Small intestine (tissue), 7 donors: ENCODE measurements around the gene PEX12. TPM values are rescaled to one million over a fixed set of nuclear protein-coding genes. Genes with fewer than 3 reads are reported as not detected.
"Not testable (repeated sequence)": the region's sequence is repeated elsewhere in the genome, so short reads cannot be mapped to it uniquely, and the experiment has no call there.

Experiments used
- DNase-seq, 2 donors: peaks; one replicate each; pipeline versions ENCODE4 v3.0.0 to v3.0.0-alpha.2; 2013
- FAIRE-seq: peaks from 2 replicates; lab custom pipeline; 2012; peaks lifted over from hg19 to GRCh38; lab: Jason Lieb, UNC
- H3K27ac ChIP-seq, 3 donors: one replicate each; pipeline ENCODE4 v1.5.1; 2013; ENCODE audit warnings: low read length in 2 of 3, mild to moderate bottlenecking in 2 of 3, control low read depth in 1 of 3, inconsistent platforms in 1 of 3, low read depth in 1 of 3, moderate library complexity in 1 of 3
- H3K27me3 ChIP-seq, 3 donors: one replicate each; pipeline ENCODE4 v1.6.1; 2013; ENCODE audit warnings: low read length in 3 of 3, inconsistent platforms in 1 of 3; ENCODE audit not compliant: control insufficient read depth in 3 of 3, insufficient read depth in 3 of 3
- H3K36me3 ChIP-seq, 3 donors: one replicate each; pipeline ENCODE4 v1.6.1; 2013; ENCODE audit warnings: low read length in 3 of 3, inconsistent platforms in 1 of 3, low read depth in 1 of 3, mild to moderate bottlenecking in 1 of 3, moderate library complexity in 1 of 3; ENCODE audit not compliant: control insufficient read depth in 3 of 3, insufficient read depth in 2 of 3
- H3K4me1 ChIP-seq, 3 donors: one replicate each; pipeline ENCODE4 v1.6.1; 2013; ENCODE audit warnings: low read length in 2 of 3, inconsistent platforms in 1 of 3, low read depth in 1 of 3, mild to moderate bottlenecking in 1 of 3, moderate library complexity in 1 of 3; ENCODE audit not compliant: control insufficient read depth in 3 of 3, insufficient read depth in 2 of 3
- H3K4me3 ChIP-seq, 3 donors: one replicate each; pipeline ENCODE4 v1.5.1; 2013; ENCODE audit warnings: low read length in 3 of 3, control low read depth in 1 of 3, inconsistent platforms in 1 of 3, low read depth in 1 of 3, mild to moderate bottlenecking in 1 of 3, moderate library complexity in 1 of 3
- H3K9me3 ChIP-seq, 2 donors: one replicate each; pipeline ENCODE4 v1.6.1; 2013; ENCODE audit warnings: low read depth in 1 of 2, low read length in 1 of 2; ENCODE audit not compliant: control insufficient read depth in 2 of 2, insufficient read depth in 1 of 2
- WGBS, 3 donors: extraction: QIAGEN DNeasy Blood & Tissue Kit; methylation state at CpG; one replicate each; pipeline ENCODE4 v1.1.7; 2013; 5-methylcytosine and 5-hydroxymethylcytosine counted together
- polyA plus RNA-seq, 4 donors: library from polyadenylated mRNA; stranded (reverse) in 3 of 4; unstranded in 1 of 4; fragments of 200-250 nt in 3 of 4; fragments of 120-200 nt in 1 of 4; gene quantifications; one replicate each; pipeline versions ENCODE4 v1.2.1 to v1.2.3, GENCODE V29; 2013
- donor health status: healthy with polysubstance abuse.
- donor health status: control.
- donor health status: control.
- donor health status: Bipolar disorder and iron deficiency.
- donor health status: healthy.

Gene PEX12
- polyA plus RNA-seq, 4 donors = 2.9 to 7.4 (median 3.4) TPM

DNA sequence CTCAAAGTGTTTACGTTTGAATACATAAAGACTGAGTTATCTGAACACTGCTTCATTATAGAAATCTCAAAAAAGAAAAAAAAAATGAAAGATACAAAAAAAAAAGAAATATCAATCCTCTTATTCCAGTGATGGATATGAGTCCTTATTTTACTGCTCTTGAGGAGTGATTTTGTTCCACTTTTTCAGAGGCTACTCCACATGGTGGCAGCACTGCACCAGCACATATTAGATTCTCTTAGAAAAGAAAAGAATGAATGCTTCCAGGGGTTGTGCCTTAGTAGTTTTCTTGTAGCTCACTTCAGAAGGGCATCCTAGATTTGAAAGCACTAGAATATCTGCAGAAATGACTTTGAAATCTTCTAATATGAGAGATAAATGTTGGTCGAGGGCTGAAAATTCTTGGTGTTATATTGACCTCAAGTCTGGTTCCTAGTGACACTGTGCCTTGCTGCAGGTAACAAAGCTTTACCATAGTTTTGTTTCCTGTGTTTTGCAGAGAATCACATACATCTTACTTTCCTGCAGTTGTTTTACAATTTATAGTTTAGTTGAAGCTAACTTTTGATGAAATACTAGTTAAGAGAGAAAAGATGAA, 34.7 kb upstream of the PEX12 start:
- DNase-seq = peak; percentile 65
- Histone ChIP-seq H3K36me3 (peaks cover 3 to 33% (median 6%) of the 10 kb centered on the region in 3 donors), H3K27ac (no peak overlapping the region), H3K4me3 (no peak overlapping the region), H3K27me3 (no peaks in the 10 kb centered on the region), H3K9me3 (no peaks in the 10 kb centered on the region), H3K4me1 (no peaks in the 10 kb centered on the region)
- peak; percentile 49 for FAIRE-seq
- WGBS, 3 donors = 53 to 78% (median 72%) methylated on average over 2 of the region's 2 CpGs

DNA sequence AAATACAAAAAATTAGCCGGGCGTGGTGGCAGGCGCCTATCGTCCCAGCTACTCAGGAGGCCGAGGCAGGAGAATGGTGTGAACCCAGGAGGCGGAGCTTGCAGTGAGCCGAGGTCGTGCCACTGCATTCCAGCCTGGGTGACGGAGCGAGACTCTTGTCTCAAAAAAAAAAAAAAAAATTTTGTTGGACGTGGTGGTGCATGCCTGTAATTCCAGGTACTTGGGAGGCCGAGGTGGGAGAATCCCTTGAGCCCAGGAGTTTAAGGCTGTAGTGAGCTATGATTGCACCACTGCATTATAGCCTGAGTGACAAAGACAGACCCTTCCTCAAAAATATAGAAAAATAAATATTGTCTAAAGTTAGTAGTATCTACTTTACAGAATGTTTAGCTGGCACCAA, 32.4 kb upstream of the PEX12 start:
- H3K27ac ChIP-seq, H3K9me3 ChIP-seq, H3K4me3 ChIP-seq, H3K4me1 ChIP-seq, DNase-seq, H3K27me3 ChIP-seq, FAIRE-seq: not testable (repeated sequence)
- WGBS, 3 donors = 91 to 97% (median 92%) methylated on average over 12 of the region's 12 CpGs
- peaks cover 6 to 35% (median 9%) of the 10 kb centered on the region in 3 donors for H3K36me3 ChIP-seq

DNA sequence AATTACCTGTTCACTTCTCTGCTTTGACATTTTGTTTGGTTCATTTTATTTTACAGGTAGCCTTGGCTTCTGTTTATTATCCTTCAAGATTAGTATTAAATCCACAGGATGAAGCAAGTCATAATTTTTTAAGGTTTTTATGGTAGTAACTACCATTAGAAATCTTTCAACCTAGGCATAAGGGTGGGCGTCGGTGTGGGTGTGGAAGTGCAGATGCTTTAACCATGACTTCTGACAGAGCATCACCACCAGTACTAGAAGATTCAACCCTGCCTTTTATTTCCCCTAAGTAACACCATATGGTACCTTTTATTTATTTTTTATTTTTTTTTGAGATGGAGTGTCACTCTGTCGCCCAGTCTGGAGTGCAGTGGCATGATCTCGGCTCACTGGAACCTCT, 31.5 kb upstream of the PEX12 start:
- H3K4me1 ChIP-seq = no peaks in the 10 kb centered on the region
- no peak overlapping the region for H3K27ac ChIP-seq
- 95 to 99% (median 97%) methylated on average over 4 of the region's 4 CpGs for WGBS, 3 donors
- H3K9me3 ChIP-seq = no peaks in the 10 kb centered on the region
- peaks cover 5 to 33% (median 9%) of the 10 kb centered on the region in 3 donors for H3K36me3 ChIP-seq
- no peaks in the 10 kb centered on the region for H3K27me3 ChIP-seq
- no peak for DNase-seq
- H3K4me3 ChIP-seq = no peak overlapping the region
- FAIRE-seq = no peak

DNA sequence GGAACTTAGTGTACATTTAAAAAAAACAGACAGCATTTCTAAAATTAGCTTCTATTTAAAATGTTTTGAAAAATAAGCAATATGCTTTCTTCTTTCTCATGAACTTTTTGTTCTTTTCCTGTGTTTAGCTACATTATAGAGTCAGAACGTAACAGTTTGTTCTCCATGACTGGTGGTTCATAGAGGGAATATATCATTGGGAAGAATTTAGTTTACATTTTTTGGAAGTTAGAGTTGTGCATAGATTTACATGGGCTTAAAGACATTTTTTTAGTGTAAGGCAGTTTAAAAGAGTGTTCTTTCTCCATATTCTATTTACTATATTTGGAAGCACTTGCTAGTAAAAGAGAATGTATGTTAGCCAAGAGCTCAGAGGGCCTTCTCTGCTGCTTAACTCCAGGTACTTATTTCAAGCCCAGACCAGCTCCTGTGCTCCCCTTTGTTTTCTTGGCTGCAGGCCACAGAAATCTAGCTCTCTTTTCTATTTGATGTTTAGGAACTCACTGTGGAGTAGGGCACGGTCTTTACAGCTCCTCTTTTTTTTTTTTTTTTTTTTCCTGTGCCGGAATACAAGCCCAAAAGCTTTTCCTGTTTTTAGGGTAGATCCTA, 29.0 kb upstream of the PEX12 start:
- Histone ChIP-seq H3K4me1 (no peaks in the 10 kb centered on the region), H3K9me3 (no peaks in the 10 kb centered on the region), H3K36me3 (peaks cover 3 to 36% (median 12%) of the 10 kb centered on the region in 3 donors), H3K4me3 (no peak overlapping the region), H3K27me3 (no peaks in the 10 kb centered on the region), H3K27ac (no peak overlapping the region)
- 76 to 91% (median 79%) methylated on average over 3 of the region's 3 CpGs for WGBS, 3 donors
- no peak for DNase-seq
- FAIRE-seq = no peak

DNA sequence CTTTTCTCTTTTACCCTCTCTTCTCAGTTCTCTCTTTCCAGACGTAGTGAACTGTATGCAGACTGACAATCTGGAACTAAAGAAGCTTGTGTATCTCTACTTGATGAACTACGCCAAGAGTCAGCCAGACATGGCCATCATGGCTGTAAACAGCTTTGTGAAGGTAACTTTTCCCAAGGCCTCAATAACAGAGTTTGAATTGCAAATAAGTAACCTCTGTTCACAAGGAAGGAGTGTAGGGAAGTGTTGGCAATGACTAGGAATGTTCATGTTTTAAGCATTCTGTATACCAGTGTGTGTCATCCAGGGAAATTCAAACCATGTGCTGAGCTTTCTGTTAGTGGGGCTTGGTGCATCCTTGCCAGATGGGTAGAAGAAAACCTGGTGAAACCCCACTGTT, 27.3 kb upstream of the PEX12 start:
- no peak for FAIRE-seq
- peaks cover 3 to 40% (median 16%) of the 10 kb centered on the region in 3 donors for H3K36me3 ChIP-seq

DNA sequence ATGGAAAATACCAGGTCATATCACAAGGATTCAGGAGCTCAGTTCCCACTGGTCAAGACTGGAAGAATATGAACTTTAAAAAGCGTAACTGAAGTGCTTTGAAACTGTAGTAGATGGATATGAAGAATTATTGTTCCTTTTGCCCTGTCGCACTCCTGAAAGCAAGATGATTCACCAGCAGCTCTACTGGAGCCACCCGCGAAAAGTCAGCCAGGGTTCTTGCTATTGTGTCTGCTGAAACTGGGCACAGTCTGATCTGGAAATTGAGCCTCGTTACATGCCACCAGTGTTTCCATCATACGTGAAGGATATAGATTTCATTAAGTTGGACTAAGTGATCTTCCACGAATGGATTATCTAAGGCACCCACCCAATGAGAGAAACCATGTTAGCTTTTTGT, 25.3 kb upstream of the PEX12 start:
- no peaks in the 10 kb centered on the region for H3K4me1 ChIP-seq
- H3K27me3 ChIP-seq = no peaks in the 10 kb centered on the region
- 86 to 94% (median 93%) methylated on average over 7 of the region's 7 CpGs for WGBS, 3 donors
- no peak overlapping the region for H3K27ac ChIP-seq
- FAIRE-seq (no peak), DNase-seq (no peak)
- no peaks in the 10 kb centered on the region for H3K9me3 ChIP-seq
- peaks cover 6 to 33% (median 15%) of the 10 kb centered on the region in 3 donors for H3K36me3 ChIP-seq
- H3K4me3 ChIP-seq = no peak overlapping the region

More for the DNA sequence above, 27.3 kb upstream of the PEX12 start:
- H3K27me3 ChIP-seq = no peaks in the 10 kb centered on the region
- DNase-seq = no peak
- H3K9me3 ChIP-seq = no peaks in the 10 kb centered on the region
- no peak overlapping the region for H3K27ac ChIP-seq
- no peaks in the 10 kb centered on the region for H3K4me1 ChIP-seq
- no peak overlapping the region for H3K4me3 ChIP-seq
- 90 to 98% (median 90%) methylated on average over 2 of the region's 2 CpGs for WGBS, 3 donors

DNA sequence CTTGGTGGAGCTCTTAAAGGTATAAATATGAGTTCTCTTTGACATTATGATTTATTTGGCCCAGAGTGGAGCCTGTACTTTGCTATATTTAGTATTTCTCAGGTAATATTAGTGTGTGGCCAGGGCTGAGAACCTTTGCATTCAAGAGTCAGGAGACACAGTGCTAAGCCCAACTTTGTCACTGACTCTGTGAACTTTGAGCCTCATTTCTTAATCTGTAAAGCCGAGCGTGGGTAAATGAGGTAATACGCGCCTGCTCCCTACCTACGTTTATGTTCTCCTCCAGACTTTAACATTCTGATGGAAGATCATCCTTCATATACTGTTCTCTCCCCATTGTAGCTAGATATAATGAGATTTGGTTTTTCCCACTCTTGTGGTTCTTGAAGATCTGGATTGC, 19.2 kb upstream of the PEX12 start:
- H3K9me3 ChIP-seq = no peaks in the 10 kb centered on the region
- no peaks in the 10 kb centered on the region for H3K27me3 ChIP-seq
- peak overlapping the region in 1 of 3 donors; percentile 87 for H3K27ac ChIP-seq
- DNase-seq (peak; percentile 84 to 85), FAIRE-seq (no peak)
- 18 to 62% (median 38%) methylated on average over 4 to 5 of the region's 5 CpGs for WGBS, 3 donors
- no peak overlapping the region for H3K4me3 ChIP-seq
- peaks cover 5 to 29% (median 18%) of the 10 kb centered on the region in 3 donors for H3K36me3 ChIP-seq
- H3K4me1 ChIP-seq = peaks cover 0 to 15% (median 0%) of the 10 kb centered on the region in 3 donors

DNA sequence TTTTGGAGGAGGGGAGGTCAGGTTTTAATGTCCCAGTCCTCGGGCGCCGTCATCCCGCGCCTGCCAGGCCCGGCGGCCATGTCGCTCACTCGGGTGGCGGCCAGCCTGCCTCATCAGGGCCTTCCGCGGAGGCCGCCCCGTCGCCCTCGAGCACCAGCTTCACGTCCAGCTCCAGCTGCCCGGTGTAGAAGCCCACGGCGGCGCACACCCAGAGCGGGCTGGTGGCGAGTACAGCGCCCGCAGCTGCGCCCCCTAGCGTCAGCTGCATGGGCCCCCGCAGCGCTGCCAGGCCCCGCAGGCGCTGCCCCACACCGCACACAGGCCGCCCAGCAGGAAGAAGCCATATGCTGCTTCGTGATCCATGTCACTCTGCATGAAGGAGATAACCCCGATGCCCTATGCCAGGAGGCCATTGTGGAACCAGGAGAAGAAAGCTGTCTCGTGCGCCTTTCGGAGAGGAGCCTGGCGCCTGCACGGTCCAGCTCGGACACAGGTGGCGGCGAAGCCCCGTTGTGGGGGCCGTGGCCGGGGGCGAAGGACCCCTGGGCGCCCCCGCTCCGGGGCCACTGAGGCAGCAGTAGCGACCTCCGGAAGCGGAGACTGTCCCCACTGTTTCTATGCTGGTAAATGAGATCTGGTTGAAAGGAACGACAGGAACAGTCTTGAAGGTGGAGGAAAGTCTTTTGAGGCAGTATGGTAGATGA, 18.3 kb upstream of the PEX12 start:
- H3K27me3 ChIP-seq = no peaks in the 10 kb centered on the region
- DNase-seq = no peak
- 89 to 94% (median 94%) methylated on average over 47 to 54 of the region's 54 CpGs for WGBS, 3 donors
- no peak for FAIRE-seq
- no peak overlapping the region for H3K4me3 ChIP-seq
- no peaks in the 10 kb centered on the region for H3K9me3 ChIP-seq
- peaks cover 5 to 28% (median 18%) of the 10 kb centered on the region in 3 donors for H3K36me3 ChIP-seq
- peak overlapping the region in 1 of 3 donors; percentile 87 for H3K27ac ChIP-seq
- peaks cover 0 to 15% (median 0%) of the 10 kb centered on the region in 3 donors for H3K4me1 ChIP-seq
